ENCODE measurements around the gene ZNF681. TPM values are rescaled to one million over a fixed set of nuclear protein-coding genes. Genes with fewer than 3 reads are reported as not detected.
"Not testable (repeated sequence)": the region's sequence is repeated elsewhere in the genome, so short reads cannot be mapped to it uniquely, and the experiment has no call there.

Gene ZNF681
- total RNA-seq, 4 donors from 2014 or later = 0.26 to 7.3 (median 2.7) TPM

DNA sequence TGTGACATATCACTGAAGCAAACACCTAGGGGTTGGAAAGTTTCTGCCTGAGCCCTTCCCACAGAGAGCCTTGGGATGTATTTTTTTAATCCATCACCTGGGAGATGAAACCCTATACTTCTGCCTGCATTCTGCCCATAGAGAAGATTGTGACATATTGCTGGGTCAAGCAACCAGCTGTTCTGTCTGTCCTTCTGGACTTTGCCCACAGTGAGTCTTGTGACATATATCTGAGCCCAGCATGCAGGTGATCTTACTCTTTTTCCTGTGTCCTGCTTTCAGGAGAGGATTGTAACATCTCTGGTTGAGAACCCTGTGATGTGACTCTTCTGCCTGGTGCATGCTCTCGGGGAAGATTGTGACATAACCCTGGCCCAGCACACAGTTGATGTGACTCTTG lies 24.9 kb upstream of the ZNF681 start:
- DNase-seq = no peak

DNA sequence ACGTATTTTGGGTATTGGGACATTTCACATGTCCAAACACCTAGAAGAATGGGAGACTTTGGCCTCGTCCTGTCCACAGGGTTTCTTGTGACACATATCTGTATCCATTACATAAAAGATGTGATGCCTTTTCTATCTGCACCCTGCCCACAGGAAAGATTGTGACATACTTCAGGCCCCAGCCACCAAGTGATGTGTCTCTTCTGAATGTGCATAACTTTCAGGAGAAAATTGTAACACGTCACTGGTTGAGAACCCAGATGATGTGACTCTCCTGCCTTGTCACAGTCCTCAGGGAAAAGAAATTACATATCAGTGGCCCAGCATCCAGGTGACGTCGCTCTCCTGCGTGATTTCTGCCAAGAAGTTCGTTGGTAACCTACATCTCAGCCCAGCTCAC lies 21.0 kb upstream of the ZNF681 start:
- no peak for TF ChIP-seq POLR2A (IDR thresholded peaks at IDR 0.05)
- TF ChIP-seq, protein P1, sequence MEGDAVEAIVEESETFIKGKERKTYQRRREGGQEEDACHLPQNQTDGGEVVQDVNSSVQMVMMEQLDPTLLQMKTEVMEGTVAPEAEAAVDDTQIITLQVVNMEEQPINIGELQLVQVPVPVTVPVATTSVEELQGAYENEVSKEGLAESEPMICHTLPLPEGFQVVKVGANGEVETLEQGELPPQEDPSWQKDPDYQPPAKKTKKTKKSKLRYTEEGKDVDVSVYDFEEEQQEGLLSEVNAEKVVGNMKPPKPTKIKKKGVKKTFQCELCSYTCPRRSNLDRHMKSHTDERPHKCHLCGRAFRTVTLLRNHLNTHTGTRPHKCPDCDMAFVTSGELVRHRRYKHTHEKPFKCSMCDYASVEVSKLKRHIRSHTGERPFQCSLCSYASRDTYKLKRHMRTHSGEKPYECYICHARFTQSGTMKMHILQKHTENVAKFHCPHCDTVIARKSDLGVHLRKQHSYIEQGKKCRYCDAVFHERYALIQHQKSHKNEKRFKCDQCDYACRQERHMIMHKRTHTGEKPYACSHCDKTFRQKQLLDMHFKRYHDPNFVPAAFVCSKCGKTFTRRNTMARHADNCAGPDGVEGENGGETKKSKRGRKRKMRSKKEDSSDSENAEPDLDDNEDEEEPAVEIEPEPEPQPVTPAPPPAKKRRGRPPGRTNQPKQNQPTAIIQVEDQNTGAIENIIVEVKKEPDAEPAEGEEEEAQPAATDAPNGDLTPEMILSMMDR (IDR thresholded peaks at IDR 0.05) = no peak
- no peak overlapping the region for H3K4me3 ChIP-seq
- intact Hi-C loops (cut with DNase I; ENCODE audit: low total_unique reads) = no loop called here
- no peak overlapping the region for H3K27ac ChIP-seq
- DNase-seq = no peak
- H3K9me3 ChIP-seq = no peaks in the 10 kb centered on the region
- H3K4me1 ChIP-seq = no peaks in the 10 kb centered on the region
- H3K36me3 ChIP-seq = no peaks in the 10 kb centered on the region
- H3K27me3 ChIP-seq = no peaks in the 10 kb centered on the region

More for the DNA sequence above, 24.9 kb upstream of the ZNF681 start:
- intact Hi-C loops (cut with DNase I; ENCODE audit: low total_unique reads) = no loop called here
- no peaks in the 10 kb centered on the region for H3K4me1 ChIP-seq
- H3K36me3 ChIP-seq = no peaks in the 10 kb centered on the region
- no peaks in the 10 kb centered on the region for H3K9me3 ChIP-seq
- no peak for TF ChIP-seq POLR2A (IDR thresholded peaks at IDR 0.05)
- no peak overlapping the region for H3K27ac ChIP-seq
- no peaks in the 10 kb centered on the region for H3K27me3 ChIP-seq
- no peak overlapping the region for H3K4me3 ChIP-seq

DNA sequence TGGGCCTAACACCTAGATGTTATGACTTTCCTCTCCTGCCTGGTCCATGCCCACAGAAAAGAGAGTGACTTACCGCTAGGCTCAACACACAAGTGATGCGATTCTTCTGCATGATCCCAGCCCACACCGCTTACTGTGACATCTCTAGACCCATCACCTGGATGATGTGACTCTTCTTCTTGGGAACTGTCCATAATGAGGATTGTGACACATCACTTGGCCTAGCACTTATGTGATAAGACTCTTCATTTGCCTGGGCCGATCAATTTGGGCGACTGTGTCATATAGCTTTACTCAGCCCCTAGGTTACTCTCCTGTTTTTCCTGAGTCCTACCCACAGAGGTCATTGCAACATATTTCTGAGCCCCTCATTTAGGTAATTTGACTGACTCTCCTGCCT lies 19.9 kb upstream of the ZNF681 start:
- intact Hi-C loops (cut with DNase I; ENCODE audit: low total_unique reads) = no loop called here
- no peaks in the 10 kb centered on the region for H3K9me3 ChIP-seq
- H3K4me3 ChIP-seq = no peak overlapping the region
- H3K36me3 ChIP-seq = no peaks in the 10 kb centered on the region
- no peaks in the 10 kb centered on the region for H3K27me3 ChIP-seq
- TF ChIP-seq POLR2A (IDR thresholded peaks at IDR 0.05) = no peak
- no peak for DNase-seq
- H3K4me1 ChIP-seq = no peaks in the 10 kb centered on the region
- no peak overlapping the region for H3K27ac ChIP-seq

DNA sequence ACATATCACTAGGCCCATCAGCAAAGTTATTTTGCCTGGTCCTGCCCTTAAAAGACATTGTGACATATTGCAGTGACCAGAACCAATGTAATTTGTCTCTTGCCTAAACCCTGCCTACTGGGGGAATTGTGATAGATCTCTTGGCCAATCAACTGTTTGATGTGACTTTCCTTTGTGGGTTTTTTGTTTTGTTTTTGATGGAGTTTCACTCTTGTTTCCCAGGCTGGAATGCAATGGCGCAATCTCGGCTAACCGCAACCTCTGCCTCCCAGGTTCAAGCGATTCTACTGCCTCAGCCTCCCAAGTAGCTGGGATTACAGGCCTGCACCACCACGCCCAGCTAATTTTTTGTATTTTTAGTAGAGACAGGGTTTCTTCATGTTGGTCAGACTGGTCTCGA lies 19.3 kb upstream of the ZNF681 start:
- H3K4me3 ChIP-seq; H3K36me3 ChIP-seq; H3K27me3 ChIP-seq; intact Hi-C loops (cut with DNase I; ENCODE audit: low total_unique reads); DNase-seq; H3K4me1 ChIP-seq; H3K9me3 ChIP-seq; H3K27ac ChIP-seq: not testable (repeated sequence)

DNA sequence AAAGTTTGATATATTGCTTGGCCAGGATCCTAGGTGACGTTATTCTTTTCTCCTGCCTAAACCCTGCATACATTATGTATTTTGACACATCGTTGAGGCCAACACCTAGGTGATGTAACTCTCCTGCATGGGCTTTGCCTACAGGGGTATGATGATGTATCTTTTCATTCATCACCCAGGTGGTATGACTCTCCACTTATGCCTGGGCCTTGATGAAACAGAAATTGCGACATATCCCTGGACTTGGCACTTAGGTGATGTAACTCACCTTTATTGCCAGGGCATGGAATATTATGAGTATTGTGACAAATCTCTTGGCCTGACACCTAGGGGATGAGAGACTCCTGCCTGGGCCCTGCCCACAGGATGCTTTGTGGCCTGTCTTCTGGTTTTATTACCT lies 18.5 kb upstream of the ZNF681 start:
- no peaks in the 10 kb centered on the region for H3K4me1 ChIP-seq
- H3K36me3 ChIP-seq = no peaks in the 10 kb centered on the region
- DNase-seq = no peak
- intact Hi-C loops (cut with DNase I; ENCODE audit: low total_unique reads) = no loop called here
- no peaks in the 10 kb centered on the region for H3K27me3 ChIP-seq
- H3K9me3 ChIP-seq = no peaks in the 10 kb centered on the region
- no peak overlapping the region for H3K4me3 ChIP-seq
- TF ChIP-seq POLR2A (IDR thresholded peaks at IDR 0.05) = no peak
- TF ChIP-seq, protein P1 (IDR thresholded peaks at IDR 0.05) = no peak
- H3K27ac ChIP-seq = no peak overlapping the region

DNA sequence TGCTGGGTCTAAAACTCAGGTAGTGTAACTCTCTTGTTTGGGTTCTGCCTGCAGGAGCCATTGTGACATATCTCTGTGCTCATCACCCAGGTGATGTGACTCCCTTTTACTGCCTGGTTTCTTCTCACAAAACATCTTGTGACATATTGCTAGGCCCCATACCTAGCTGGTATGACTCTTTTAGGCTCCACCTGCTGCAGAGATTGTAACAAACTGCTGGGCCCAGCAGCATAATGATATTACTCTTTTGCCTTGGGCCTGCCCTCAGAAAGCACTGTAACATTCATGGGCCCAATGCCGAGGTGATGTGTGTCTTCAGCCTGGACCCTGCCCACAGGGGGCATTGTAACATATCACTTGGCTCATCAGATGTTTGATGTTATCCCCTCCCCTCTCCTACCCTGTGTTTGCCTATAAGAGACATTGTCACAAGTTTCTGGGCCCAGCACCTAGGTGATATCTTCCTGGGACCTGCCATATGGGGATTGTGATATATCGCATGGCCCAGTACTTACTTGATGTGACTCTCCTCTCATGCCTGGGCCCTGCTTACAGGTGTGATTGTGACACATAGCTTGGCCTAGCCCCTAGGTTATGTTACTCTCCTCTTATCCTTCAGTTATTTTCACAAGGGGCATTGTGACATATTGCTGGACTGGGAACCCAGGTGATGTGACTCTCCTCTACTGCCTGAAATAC lies 18.0 kb upstream of the ZNF681 start:
- Histone ChIP-seq H3K27ac (no peak overlapping the region), H3K27me3 (no peaks in the 10 kb centered on the region), H3K9me3 (no peaks in the 10 kb centered on the region), H3K4me1 (no peaks in the 10 kb centered on the region), H3K4me3 (no peak overlapping the region), H3K36me3 (no peaks in the 10 kb centered on the region)
- no peak for TF ChIP-seq POLR2A (IDR thresholded peaks at IDR 0.05)
- TF ChIP-seq, protein P1 (IDR thresholded peaks at IDR 0.05) = no peak
- DNase-seq = no peak
- intact Hi-C loops (cut with DNase I; ENCODE audit: low total_unique reads) = no loop called here

DNA sequence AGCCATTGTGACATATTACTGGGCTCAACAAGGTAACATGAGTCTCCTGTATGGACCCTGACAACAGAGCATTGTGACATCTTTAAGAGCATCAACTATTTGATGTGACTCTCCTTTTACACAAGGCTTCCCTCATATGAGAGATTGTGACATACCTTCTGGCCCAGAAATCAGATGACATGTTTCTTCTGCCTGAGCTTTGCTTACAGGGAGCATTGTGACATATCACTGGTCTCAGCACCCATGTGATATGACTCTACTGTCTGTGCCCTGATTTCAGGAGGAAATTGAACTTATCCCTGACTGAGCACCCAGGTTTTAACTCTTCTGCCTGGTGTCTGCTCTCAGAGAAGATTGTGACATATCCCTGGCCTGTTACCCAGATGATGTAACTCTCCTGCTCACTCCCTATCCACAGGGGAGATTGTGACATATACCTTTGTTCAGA lies 15.9 kb upstream of the ZNF681 start:
- TF ChIP-seq, protein P1 (IDR thresholded peaks at IDR 0.05) = no peak
- TF ChIP-seq POLR2A (IDR thresholded peaks at IDR 0.05) = no peak
- intact Hi-C loops (cut with DNase I; ENCODE audit: low total_unique reads) = no loop called here
- no peak overlapping the region for H3K27ac ChIP-seq
- no peaks in the 10 kb centered on the region for H3K9me3 ChIP-seq
- no peaks in the 10 kb centered on the region for H3K27me3 ChIP-seq
- no peak for DNase-seq
- no peaks in the 10 kb centered on the region for H3K4me1 ChIP-seq
- no peak overlapping the region for H3K4me3 ChIP-seq
- no peaks in the 10 kb centered on the region for H3K36me3 ChIP-seq

All from uterus (tissue), 4 donors.